Activated B cell treated with CpG ODN at 0.5 μM for 24 hours (primary cell): ENCODE measurements around the gene DNAJC1. TPM values are rescaled to one million over a fixed set of nuclear protein-coding genes. Genes with fewer than 3 reads are reported as not detected.

Experiments used
- ATAC-seq: fragments of 200-7000 bp; cut with Tn5 transposase; one replicate; pipeline ENCODE4 v1.10.0; 2021; ENCODE audit warnings: low read depth, mild to moderate bottlenecking, moderate library complexity
- CTCF ChIA-PET: fragments of 350-600 bp; sonication (Branson Sonifier 250); formaldehyde crosslinking; loops from one replicate; lab custom pipeline; 2021; ENCODE audit warnings: antibody characterized with exemption; lab: Charles Lee
- POLR2A ChIA-PET: fragments of 350-600 bp; sonication (Branson Sonifier 250); formaldehyde crosslinking; loops from one replicate; lab custom pipeline; 2021; ENCODE audit warnings: antibody characterized with exemption; lab: Charles Lee
- DNase-seq: peaks from one replicate; pipeline ENCODE4 v3.0.0; 2022
- H3K27ac Mint-ChIP-seq: one replicate; pipeline ENCODE4 v1.8.0; 2020; ENCODE audit warnings: mixed read lengths
- H3K27me3 Mint-ChIP-seq: one replicate; pipeline ENCODE4 v1.8.0; 2021; ENCODE audit warnings: mixed read lengths
- H3K36me3 Mint-ChIP-seq: one replicate; pipeline ENCODE4 v1.8.0; 2021; ENCODE audit warnings: low read depth, mixed read lengths
- H3K4me1 Mint-ChIP-seq: one replicate; pipeline ENCODE4 v1.8.0; 2021; ENCODE audit warnings: mixed read lengths
- H3K4me3 Mint-ChIP-seq: one replicate; pipeline ENCODE4 v1.8.0; 2020; ENCODE audit warnings: mild to moderate bottlenecking, mixed read lengths
- H3K9me3 Mint-ChIP-seq: one replicate; pipeline ENCODE4 v1.8.0; 2020; ENCODE audit warnings: mixed read lengths
- CTCF ChIP-seq: fragments of 200-600 bp; IDR thresholded peaks from one replicate; pipeline ENCODE4 v1.8.0; 2022; ENCODE audit warnings: antibody characterized with exemption, mild to moderate bottlenecking
- intact Hi-C: fragments of 100-400 bp; cut with micrococcal nuclease; formaldehyde crosslinking; loops from one replicate; pipeline ENCODE4 v1.15.1; 2024
- total RNA-seq: library from RNA; stranded (reverse); gene quantifications from 2 replicates; pipeline ENCODE4 v1.2.3, GENCODE V29; 2022

The DNAJC1 gene
- total RNA-seq, 1 donor from 2014 or later = 10.9 TPM

- no peaks in the 10 kb centered on the region for H3K27me3 Mint-ChIP-seq
- TF ChIP-seq CTCF = no peak
- intact Hi-C loops = no loop called here
- peaks cover 4% of the 10 kb centered on the region for H3K36me3 Mint-ChIP-seq
- no peaks in the 10 kb centered on the region for H3K9me3 Mint-ChIP-seq
- ChIA-PET POLR2A (no interaction called here), CTCF (no interaction called here)
- ATAC-seq (no peak), DNase-seq (no peak)
- H3K4me3 Mint-ChIP-seq = no peak overlapping the region
- H3K4me1 Mint-ChIP-seq = no peaks in the 10 kb centered on the region
- H3K27ac Mint-ChIP-seq = no peak overlapping the region
Measured at GRCh38 chr10:21904930-21905329, 98.6 kb downstream of the DNAJC1 start.

GRCh38 chr10:21899736-21900135, 103.8 kb downstream of the DNAJC1 start:
- intact Hi-C loops = no loop called here
- TF ChIP-seq CTCF = no peak
- Mint-ChIP-seq H3K27ac (no peak overlapping the region), H3K9me3 (no peaks in the 10 kb centered on the region), H3K4me3 (no peak overlapping the region), H3K27me3 (no peaks in the 10 kb centered on the region), H3K4me1 (no peaks in the 10 kb centered on the region), H3K36me3 (peaks cover 11% of the 10 kb centered on the region)
- no peak for DNase-seq
- ChIA-PET POLR2A (no interaction called here), CTCF (no interaction called here)
- no peak for ATAC-seq

GRCh38 chr10:21895932-21896331, 107.6 kb downstream of the DNAJC1 start:
- Mint-ChIP-seq H3K9me3 (peaks cover 15% of the 10 kb centered on the region), H3K27ac (no peak overlapping the region), H3K4me3 (no peak overlapping the region), H3K27me3 (no peaks in the 10 kb centered on the region), H3K4me1 (no peaks in the 10 kb centered on the region), H3K36me3 (peaks cover 24% of the 10 kb centered on the region)
- TF ChIP-seq CTCF = no peak
- no peak for DNase-seq
- CTCF ChIA-PET = no interaction called here
- intact Hi-C loops = no loop called here
- POLR2A ChIA-PET = no interaction called here
- ATAC-seq = no peak

- H3K4me1 Mint-ChIP-seq = peaks cover 1% of the 10 kb centered on the region
- POLR2A ChIA-PET = no interaction called here
- no peaks in the 10 kb centered on the region for H3K27me3 Mint-ChIP-seq
- no peak for TF ChIP-seq CTCF
- peaks cover 15% of the 10 kb centered on the region for H3K9me3 Mint-ChIP-seq
- DNase-seq (no peak), ATAC-seq (no peak)
- CTCF ChIA-PET = no interaction called here
- no peak overlapping the region for H3K4me3 Mint-ChIP-seq
- H3K36me3 Mint-ChIP-seq = peaks cover 29% of the 10 kb centered on the region
- no peak overlapping the region for H3K27ac Mint-ChIP-seq
- intact Hi-C loops = no loop called here
Measured at GRCh38 chr10:21894648-21895342, 108.7 kb downstream of the DNAJC1 start.

- H3K4me1 Mint-ChIP-seq = peaks cover 21% of the 10 kb centered on the region
- H3K27me3 Mint-ChIP-seq = no peaks in the 10 kb centered on the region
- peaks cover 23% of the 10 kb centered on the region for H3K36me3 Mint-ChIP-seq
- no peak for TF ChIP-seq CTCF
- no peak overlapping the region for H3K4me3 Mint-ChIP-seq
- POLR2A ChIA-PET = no interaction called here
- intact Hi-C loops = no loop called here
- DNase-seq (no peak), ATAC-seq (no peak)
- CTCF ChIA-PET = no interaction called here
- peaks cover 19% of the 10 kb centered on the region for H3K9me3 Mint-ChIP-seq
- H3K27ac Mint-ChIP-seq = no peak overlapping the region
Measured at GRCh38 chr10:21891439-21891838, 112.1 kb downstream of the DNAJC1 start.
